Globus pallidus (tissue), 1 donor: Measurements from ENCODE around the gene FMO5.
A peak's percentile ranks its signal among the peaks of the same experiment; 100 is the strongest.
"Not testable (repeated sequence)": the region's sequence is repeated elsewhere in the genome, so short reads cannot be mapped to it uniquely, and the experiment has no call there.

ENCODE experiments used
- DNase-seq: peaks from one replicate; pipeline ENCODE4 v3.0.0-alpha.2; 2015; ENCODE audit warnings: low spot score

The FMO5 gene, protein sequence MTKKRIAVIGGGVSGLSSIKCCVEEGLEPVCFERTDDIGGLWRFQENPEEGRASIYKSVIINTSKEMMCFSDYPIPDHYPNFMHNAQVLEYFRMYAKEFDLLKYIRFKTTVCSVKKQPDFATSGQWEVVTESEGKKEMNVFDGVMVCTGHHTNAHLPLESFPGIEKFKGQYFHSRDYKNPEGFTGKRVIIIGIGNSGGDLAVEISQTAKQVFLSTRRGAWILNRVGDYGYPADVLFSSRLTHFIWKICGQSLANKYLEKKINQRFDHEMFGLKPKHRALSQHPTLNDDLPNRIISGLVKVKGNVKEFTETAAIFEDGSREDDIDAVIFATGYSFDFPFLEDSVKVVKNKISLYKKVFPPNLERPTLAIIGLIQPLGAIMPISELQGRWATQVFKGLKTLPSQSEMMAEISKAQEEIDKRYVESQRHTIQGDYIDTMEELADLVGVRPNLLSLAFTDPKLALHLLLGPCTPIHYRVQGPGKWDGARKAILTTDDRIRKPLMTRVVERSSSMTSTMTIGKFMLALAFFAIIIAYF

DNA sequence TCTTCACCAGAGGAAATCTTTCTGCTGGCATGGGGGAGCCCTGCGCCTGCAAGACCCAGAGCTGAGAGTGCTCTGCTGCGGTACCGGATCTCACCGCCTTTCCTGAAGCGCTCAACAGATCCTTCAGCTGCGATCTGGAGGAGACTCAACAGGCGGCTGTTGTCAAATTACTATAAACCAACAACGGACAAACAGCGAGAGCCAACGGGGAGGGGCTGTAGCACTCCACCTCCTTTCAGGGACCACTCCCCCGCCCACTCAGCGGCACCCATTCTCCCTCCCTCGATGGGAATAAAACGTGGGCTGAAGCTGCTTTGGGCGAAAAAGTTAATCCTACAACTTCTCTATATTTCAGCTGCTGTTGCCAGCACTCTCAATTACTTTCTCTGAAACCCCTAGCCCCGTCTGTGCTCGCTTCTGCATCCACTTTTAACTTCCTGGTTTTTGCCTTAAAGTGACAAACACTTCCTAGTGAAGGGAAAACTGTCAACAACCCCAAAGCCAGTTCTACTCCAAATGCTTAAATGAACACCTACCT is at the start of gene FMO5:
TSS of gene FMO5 (minus strand) at position 147 of the 538 bp plus-strand sequence. CDS start 310 bp downstream, outside the sequence.
- peak; percentile 48 for DNase-seq

DNA sequence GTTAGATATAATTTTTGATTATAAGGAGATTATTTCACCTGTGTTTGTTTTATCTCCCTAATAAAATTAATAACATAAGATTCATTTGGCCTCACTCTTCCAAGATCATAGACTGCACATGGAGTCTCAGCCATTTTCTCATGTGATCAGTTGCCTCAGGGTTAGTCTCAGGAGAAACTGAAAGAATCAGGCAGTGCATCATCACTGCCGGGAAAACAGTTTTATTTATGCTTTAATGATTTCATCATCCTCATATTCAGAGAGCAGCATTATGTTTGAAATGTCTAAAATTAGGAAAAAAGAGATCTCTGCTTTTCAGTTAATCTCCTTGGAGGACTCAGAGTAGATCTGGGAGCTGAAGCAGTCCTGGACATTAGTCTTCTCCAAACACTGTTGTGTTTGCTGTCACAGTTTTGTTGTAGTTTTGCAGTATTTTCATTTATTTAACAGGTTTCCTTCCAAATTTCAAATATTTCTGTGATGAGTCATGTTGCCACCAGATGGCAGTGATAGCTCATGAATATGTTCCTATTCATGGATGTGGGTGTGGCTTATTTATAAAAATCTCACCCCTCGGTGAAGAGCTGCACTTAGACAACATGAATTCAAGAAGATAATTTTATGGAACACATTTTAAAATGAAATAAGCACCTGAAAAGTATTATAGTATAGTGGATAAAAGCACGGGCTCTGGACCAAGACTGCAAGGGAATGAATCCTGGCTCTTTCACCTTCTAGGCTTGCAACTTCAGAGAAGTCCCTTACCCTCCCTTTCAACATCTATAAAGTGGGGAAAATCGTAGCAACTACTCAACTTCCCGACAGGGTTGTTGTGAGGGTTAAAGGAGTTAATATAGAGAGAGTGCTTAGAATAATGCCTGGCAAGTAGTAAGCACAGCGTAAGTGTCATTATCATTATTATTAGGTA is 48.5 kb upstream of the FMO5 start:
- DNase-seq: peak; percentile 50

DNA sequence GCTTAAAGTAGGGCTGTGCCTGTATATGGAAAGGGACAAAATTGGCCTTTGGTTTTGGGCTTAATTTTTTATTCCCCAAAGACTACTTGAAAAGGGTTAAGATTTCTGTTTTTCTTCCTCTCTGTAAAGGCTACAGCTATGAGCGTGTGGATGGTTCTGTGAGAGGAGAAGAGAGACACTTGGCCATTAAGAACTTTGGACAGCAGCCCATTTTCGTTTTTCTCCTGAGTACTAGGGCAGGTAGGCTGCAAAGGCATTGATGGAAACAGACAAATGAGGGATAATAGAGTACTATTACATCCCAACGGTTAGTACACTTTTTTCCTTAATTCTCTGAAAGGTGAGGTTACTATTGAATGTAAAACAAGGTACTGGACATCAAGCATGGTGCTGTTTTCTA is 46.9 kb upstream of the FMO5 start:
- no peak for DNase-seq

GRCh38 chr1:147270721-147271120 is 45.6 kb upstream of the FMO5 start:
- no peak for DNase-seq

- DNase-seq: no peak
These were observed 42.6 kb upstream of the FMO5 start for GRCh38 chr1:147267711-147268110.

- DNase-seq: peak; percentile 79
These were observed 41.2 kb upstream of the FMO5 start for GRCh38 chr1:147266381-147266780.

GRCh38 chr1:147264158-147264768 is 39.1 kb upstream of the FMO5 start:
- no peak for DNase-seq

DNA sequence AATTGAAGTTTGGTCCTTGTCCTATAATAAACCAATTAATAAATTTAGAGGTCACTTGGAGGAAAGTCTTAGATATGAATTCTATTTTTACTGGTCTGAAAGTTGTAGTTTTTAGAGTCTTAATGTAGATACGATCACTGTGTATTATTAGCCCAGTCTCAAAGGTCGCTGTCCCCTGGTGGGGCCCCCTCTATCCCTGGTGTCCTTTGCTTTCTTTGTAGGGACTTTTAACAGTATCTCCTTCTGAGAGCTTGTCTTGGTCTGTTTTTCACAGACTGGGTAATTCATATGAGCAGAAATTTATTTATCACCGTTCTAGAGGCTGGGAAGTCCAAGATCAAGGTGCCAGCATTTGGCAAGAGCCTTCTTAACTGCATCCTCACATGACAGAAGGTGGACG is 35.8 kb upstream of the FMO5 start:
- DNase-seq: no peak

DNA sequence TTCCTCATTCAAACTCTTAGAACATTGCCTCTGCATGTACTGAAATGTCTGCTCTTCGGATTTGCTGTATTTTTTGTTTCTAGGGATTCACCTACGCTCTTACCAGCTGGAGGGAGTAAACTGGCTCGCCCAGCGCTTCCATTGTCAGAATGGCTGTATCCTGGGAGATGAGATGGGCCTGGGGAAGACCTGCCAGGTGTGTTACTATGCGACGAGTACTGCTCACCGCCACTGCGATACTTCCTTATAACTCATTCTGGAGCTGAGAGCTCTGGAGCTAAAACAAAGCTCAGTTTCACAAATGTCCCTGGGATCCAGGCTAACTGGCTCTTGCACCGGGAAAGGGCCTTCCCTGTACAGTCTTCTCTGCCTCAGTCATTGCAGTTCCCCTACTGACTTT is 27.4 kb upstream of the FMO5 start:
- no peak for DNase-seq

DNA sequence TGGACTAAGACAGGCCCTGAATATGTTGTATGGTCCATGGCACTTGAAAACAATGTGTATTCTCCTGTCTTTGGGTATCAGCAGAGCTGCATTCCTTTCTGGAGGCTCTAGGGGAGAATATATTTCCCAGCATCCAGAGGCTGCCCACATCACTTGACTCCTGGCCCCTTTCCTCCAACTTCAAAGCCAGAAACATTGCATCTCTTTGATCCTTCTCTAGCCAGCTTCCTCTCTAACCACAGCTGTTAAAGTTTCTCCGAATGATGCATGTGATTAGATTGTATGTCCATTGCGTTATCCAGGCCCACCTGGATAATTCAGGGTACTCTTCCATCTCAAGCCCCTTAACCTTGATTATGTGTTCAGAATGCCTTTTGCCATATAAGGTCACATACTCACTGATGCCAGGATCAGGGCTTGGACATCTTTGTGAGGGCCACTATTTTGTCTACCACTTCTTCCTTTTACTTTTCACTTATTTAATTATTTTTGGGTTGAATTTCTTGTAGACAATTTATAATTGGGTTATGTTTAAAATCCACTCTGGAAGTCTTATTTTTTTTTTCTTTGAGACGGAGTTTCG is 22.6 kb upstream of the FMO5 start:
- no peak for DNase-seq

GRCh38 chr1:147246910-147247655 is 21.9 kb upstream of the FMO5 start:
- peak; percentile 42 for DNase-seq

DNA sequence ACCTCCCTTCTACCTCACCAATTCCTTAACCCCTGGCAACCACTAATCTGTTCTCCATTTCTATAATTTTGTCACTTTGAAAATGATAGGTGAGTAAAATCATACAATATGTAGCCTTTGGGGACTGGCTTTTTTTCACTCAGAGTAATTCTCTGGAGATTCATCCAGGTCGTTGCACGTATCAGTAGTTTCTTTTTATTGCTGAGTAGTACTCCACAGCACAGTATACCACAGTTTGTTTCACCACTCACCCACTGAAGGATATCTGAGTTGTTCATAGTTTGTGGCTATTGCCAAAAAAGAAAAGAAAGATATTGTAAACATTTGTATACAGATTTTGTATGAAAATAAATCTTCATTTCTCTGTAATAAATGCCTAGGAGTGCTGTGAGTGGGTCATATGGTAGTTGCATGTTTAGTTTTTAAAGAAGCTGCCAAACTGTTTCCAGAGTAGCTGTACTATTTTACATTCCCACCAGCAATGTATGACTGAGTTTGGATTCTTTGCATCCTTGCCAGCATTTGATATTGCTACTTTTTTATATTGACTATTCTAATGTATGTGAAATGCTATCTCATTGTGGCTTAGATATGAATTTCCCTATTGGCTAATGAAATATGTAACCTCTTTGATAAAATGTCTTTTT is 21.0 kb upstream of the FMO5 start:
- no peak for DNase-seq

DNA sequence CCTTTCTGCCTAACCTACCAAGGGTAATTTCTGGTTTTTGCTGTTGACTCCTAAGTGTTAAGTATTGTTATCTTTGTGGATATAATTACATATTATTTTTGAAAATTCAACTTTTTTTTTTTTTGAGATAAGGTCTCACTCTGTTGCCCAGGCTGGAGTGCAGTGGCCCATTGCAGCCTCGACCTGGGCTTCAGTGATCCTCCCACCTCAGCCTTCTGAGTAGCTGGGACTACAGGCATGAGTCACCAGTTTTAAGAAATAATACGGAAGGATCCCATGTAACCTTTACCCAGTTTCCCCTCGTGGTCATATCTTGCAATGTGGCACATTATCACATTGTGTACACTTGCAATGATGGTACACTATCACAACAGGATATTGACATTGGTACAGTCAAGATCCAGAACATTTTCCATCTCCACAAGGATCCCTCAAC is 20.5 kb upstream of the FMO5 start:
- DNase-seq: no peak

- DNase-seq: no peak
These were observed 20.0 kb upstream of the FMO5 start for GRCh38 chr1:147245129-147245528.

- no peak for DNase-seq
These were observed 18.7 kb upstream of the FMO5 start for GRCh38 chr1:147243841-147244240.

DNA sequence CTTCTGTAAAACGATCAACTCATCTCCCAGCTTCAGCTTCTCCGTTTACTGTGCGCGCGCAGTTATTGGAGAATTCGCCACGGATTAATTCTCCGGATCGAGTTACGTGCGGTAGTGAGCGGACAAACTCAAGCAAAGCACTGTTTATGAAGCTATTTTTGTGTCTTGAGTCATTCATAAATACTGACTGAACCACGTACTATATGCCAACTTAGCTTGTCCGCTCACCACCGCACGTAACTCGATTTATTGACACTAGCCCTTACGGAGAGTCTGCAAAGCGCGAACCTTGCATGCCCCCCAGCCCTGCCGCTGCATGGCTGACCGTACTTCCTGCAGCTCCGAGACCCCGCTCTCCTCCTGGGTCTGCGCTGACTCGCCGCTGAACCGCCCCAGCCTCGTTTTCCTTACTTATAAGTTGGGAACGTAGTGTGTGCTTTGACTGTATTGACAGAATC is 18.1 kb upstream of the FMO5 start:
- peak; percentile 46 for DNase-seq

GRCh38 chr1:147242449-147243227 is 17.5 kb upstream of the FMO5 start, which contains the start of gene CHD1L:
Gene CHD1L, plus strand, starts transcription at chr1:147242684. Its CDS starts 20 bp downstream, at chr1:147242704.
- peak; percentile 95 for DNase-seq

GRCh38 chr1:147241934-147242448 is 16.9 kb upstream of the FMO5 start:
- DNase-seq: no peak

DNA sequence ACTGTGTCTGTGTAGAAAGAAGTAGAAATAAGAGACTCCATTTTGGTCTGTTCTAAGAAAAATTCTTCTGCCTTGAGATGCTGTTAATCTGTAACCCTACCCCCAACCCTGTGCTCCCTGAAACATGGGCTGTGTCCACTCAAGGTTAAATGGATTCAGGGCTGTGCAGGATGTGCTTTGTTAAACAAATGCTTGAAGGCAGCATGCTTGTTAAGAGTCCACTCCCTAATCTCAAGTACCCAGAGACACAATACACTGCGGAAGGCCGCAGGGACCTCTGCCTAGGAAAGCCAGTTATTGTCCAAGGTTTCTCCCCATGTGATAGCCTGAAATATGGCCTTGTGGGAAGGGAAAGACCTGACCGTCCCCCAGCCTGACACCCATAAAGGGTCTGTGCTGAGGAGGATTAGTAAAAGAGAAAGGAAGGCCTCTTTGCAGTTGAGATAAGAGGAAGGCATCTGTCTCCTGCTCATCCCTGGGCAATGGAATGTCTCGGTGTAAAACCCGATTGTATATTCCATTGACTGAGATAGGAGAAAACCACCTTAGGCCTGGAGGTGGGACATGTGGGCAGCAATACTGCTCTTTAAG is 15.1 kb upstream of the FMO5 start:
- DNase-seq: not testable (repeated sequence)
